Small intestine (tissue), 7 donors: ENCODE results near the gene NDUFB10. TPM values are rescaled to one million over a fixed set of nuclear protein-coding genes. Genes with fewer than 3 reads are reported as not detected.
"Not testable (repeated sequence)": the region's sequence is repeated elsewhere in the genome, so short reads cannot be mapped to it uniquely, and the experiment has no call there.

Experiments used
- DNase-seq, 2 donors: peaks; one replicate each; pipeline versions ENCODE4 v3.0.0 to v3.0.0-alpha.2; 2013
- FAIRE-seq: peaks from 2 replicates; lab custom pipeline; 2012; peaks lifted over from hg19 to GRCh38; lab: Jason Lieb, UNC
- H3K27ac ChIP-seq, 3 donors: one replicate each; pipeline ENCODE4 v1.5.1; 2013; ENCODE audit warnings: low read length in 2 of 3, mild to moderate bottlenecking in 2 of 3, control low read depth in 1 of 3, inconsistent platforms in 1 of 3, low read depth in 1 of 3, moderate library complexity in 1 of 3
- H3K27me3 ChIP-seq, 3 donors: one replicate each; pipeline ENCODE4 v1.6.1; 2013; ENCODE audit warnings: low read length in 3 of 3, inconsistent platforms in 1 of 3; ENCODE audit not compliant: control insufficient read depth in 3 of 3, insufficient read depth in 3 of 3
- H3K36me3 ChIP-seq, 3 donors: one replicate each; pipeline ENCODE4 v1.6.1; 2013; ENCODE audit warnings: low read length in 3 of 3, inconsistent platforms in 1 of 3, low read depth in 1 of 3, mild to moderate bottlenecking in 1 of 3, moderate library complexity in 1 of 3; ENCODE audit not compliant: control insufficient read depth in 3 of 3, insufficient read depth in 2 of 3
- H3K4me1 ChIP-seq, 3 donors: one replicate each; pipeline ENCODE4 v1.6.1; 2013; ENCODE audit warnings: low read length in 2 of 3, inconsistent platforms in 1 of 3, low read depth in 1 of 3, mild to moderate bottlenecking in 1 of 3, moderate library complexity in 1 of 3; ENCODE audit not compliant: control insufficient read depth in 3 of 3, insufficient read depth in 2 of 3
- H3K4me3 ChIP-seq, 3 donors: one replicate each; pipeline ENCODE4 v1.5.1; 2013; ENCODE audit warnings: low read length in 3 of 3, control low read depth in 1 of 3, inconsistent platforms in 1 of 3, low read depth in 1 of 3, mild to moderate bottlenecking in 1 of 3, moderate library complexity in 1 of 3
- H3K9me3 ChIP-seq, 2 donors: one replicate each; pipeline ENCODE4 v1.6.1; 2013; ENCODE audit warnings: low read depth in 1 of 2, low read length in 1 of 2; ENCODE audit not compliant: control insufficient read depth in 2 of 2, insufficient read depth in 1 of 2
- WGBS, 3 donors: extraction: QIAGEN DNeasy Blood & Tissue Kit; methylation state at CpG; one replicate each; pipeline ENCODE4 v1.1.7; 2013; 5-methylcytosine and 5-hydroxymethylcytosine counted together
- polyA plus RNA-seq, 4 donors: library from polyadenylated mRNA; stranded (reverse) in 3 of 4; unstranded in 1 of 4; fragments of 200-250 nt in 3 of 4; fragments of 120-200 nt in 1 of 4; gene quantifications; one replicate each; pipeline versions ENCODE4 v1.2.1 to v1.2.3, GENCODE V29; 2013
- donor health status: healthy with polysubstance abuse.
- donor health status: control.
- donor health status: control.
- donor health status: Bipolar disorder and iron deficiency.
- donor health status: healthy.

Gene NDUFB10
- polyA plus RNA-seq, 4 donors: 132 to 544 (median 376) TPM

- Histone ChIP-seq H3K36me3 (no peaks in the 10 kb centered on the region), H3K27me3 (no peaks in the 10 kb centered on the region), H3K9me3 (no peaks in the 10 kb centered on the region), H3K27ac (no peak overlapping the region), H3K4me1 (peaks cover 0 to 10% (median 0%) of the 10 kb centered on the region in 3 donors), H3K4me3 (no peak overlapping the region)
- 86 to 90% (median 89%) methylated on average over 30 to 38 of the region's 38 CpGs for WGBS, 3 donors
- FAIRE-seq (no peak), DNase-seq (no peak)
Measured at GRCh38 chr16:1946495-1947368, 12.6 kb upstream of the NDUFB10 start.

GRCh38 chr16:1947369-1947670 is 12.0 kb upstream of the NDUFB10 start:
- Histone ChIP-seq H3K4me3 (no peak overlapping the region), H3K4me1 (peaks cover 0 to 4% (median 0%) of the 10 kb centered on the region in 3 donors), H3K36me3 (no peaks in the 10 kb centered on the region), H3K9me3 (no peaks in the 10 kb centered on the region), H3K27me3 (no peaks in the 10 kb centered on the region), H3K27ac (no peak overlapping the region)
- FAIRE-seq (no peak), DNase-seq (no peak)
- 84 to 92% (median 90%) methylated on average over 9 of the region's 9 CpGs for WGBS, 3 donors

DNA sequence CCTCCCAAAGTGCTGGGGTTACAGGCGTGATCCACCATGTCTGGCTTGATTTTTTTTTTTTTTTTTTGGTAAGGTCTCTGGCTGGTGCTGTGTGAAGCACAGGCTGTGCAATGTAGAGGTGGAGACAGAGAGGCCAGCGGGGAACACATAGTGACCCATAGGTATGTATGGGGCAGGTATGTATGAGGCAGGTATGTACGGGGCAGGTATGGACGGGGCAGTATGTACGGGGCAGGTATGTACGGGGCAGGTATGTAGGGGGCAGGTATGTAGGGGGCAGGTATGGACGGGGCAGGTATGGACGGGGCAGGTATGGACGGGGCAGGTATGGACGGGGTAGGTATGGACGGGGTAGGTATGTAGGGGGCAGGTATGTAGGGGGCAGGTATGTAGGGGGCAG is 9.8 kb upstream of the NDUFB10 start:
- Histone ChIP-seq H3K4me1 (no peaks in the 10 kb centered on the region), H3K9me3 (no peaks in the 10 kb centered on the region), H3K27me3 (peaks cover 0 to 3% (median 0%) of the 10 kb centered on the region in 3 donors), H3K27ac (no peak overlapping the region), H3K4me3 (no peak overlapping the region), H3K36me3 (no peaks in the 10 kb centered on the region)
- DNase-seq (no peak), FAIRE-seq (no peak)
- WGBS, 3 donors: 91 to 95% (median 93%) methylated on average over 11 of the region's 11 CpGs

- DNase-seq: no peak
- FAIRE-seq: no peak
- Histone ChIP-seq H3K9me3 (no peaks in the 10 kb centered on the region), H3K4me1 (no peaks in the 10 kb centered on the region), H3K4me3 (no peak overlapping the region), H3K27ac (no peak overlapping the region), H3K27me3 (peaks cover 0 to 5% (median 0%) of the 10 kb centered on the region in 3 donors), H3K36me3 (no peaks in the 10 kb centered on the region)
- 51 to 75% (median 70%) methylated on average over 5 to 7 of the region's 7 CpGs for WGBS, 3 donors
Measured at GRCh38 chr16:1950047-1950446, 9.3 kb upstream of the NDUFB10 start.

DNA sequence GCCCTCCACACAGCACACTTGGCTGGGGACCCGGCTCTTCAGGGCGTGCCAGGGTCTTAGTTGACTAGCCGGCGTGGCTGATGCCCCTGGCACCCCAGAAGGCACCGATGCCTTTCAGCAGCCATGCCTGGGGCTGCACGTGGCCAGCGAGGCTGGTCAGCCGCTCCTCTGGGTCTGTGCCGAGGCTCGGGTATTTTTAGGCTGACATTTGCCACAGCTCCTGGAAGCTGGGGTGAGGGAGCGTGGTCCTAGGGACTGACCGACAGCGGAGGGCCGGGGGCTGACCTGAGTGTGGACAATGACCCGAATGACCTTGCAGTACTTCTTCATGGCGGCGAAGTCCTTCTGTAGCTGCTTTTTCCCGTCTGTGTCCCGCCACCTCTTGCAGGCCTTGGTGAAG is 8.8 kb upstream of the NDUFB10 start:
- no peaks in the 10 kb centered on the region for H3K4me1 ChIP-seq
- FAIRE-seq: no peak
- H3K4me3 ChIP-seq: no peak overlapping the region
- peaks cover 0 to 6% (median 0%) of the 10 kb centered on the region in 3 donors for H3K27me3 ChIP-seq
- WGBS, 3 donors: 84 to 91% (median 91%) methylated on average over 19 of the region's 19 CpGs
- DNase-seq: no peak
- H3K27ac ChIP-seq: no peak overlapping the region
- H3K36me3 ChIP-seq: no peaks in the 10 kb centered on the region
- H3K9me3 ChIP-seq: no peaks in the 10 kb centered on the region

DNA sequence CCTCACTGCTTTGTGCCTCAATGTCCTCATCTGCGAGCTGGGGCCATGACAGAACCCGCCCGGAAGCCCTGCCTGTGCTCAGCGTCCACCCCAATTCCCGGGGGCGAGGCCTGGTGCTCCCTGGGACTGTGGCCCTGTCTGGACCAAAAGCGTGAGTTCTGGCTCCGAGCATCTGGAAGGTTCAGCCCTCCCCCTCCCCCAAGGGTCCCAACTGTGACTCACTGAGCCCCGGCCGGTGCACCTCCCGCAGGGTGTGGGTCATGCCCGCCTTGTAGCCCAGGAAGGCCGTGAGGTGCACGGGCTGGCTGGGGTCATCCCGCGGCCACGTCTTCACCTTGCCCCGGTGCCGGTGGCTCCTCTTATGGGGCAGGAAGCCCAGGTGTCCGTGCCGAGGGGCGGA is 5.6 kb upstream of the NDUFB10 start:
- Histone ChIP-seq H3K4me1 (peaks cover 0 to under 1% (median 0%) of the 10 kb centered on the region in 3 donors), H3K4me3 (no peak overlapping the region), H3K36me3 (no peaks in the 10 kb centered on the region), H3K9me3 (no peaks in the 10 kb centered on the region), H3K27me3 (peaks cover 0 to 13% (median 0%) of the 10 kb centered on the region in 3 donors), H3K27ac (no peak overlapping the region)
- 85 to 89% (median 87%) methylated on average over 20 to 22 of the region's 22 CpGs for WGBS, 3 donors
- FAIRE-seq: no peak
- no peak for DNase-seq

DNA sequence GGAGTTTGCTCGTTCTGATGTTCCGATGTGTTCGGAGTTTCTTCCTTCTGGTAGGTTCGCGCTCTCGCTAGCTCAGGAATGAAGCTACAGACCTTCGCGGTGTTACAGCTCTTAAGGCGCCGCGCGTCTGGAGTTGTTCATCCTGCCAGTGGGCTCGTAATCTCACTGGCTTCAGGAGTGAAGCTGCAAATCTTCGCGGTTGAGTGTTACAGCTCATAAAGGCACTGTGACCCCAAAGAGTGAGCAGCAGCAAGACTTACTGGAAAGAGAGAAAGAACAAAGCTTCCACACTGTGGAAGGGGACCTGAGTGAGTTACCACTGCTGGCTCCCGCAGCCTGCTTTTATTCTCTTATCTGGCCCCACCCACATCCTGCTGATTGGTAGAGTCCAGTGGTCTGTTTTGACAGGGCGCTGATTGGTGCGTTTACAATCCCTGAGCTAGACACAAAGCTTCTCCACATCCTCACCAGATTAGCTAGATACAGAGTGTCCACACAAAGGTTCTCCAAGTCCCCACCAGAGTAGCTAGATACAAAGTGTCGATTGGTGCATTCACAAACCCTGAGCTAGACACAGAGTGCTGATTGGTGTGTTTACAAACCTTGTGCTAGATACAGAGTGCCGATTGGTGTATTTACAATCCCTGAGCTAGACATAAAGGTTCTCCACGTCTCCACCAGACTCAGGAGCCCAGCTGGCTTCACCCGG is 1.8 kb upstream of the NDUFB10 start:
- not testable (repeated sequence) for H3K27ac ChIP-seq, H3K9me3 ChIP-seq, H3K4me3 ChIP-seq, DNase-seq, FAIRE-seq
- Histone ChIP-seq H3K36me3 (peaks cover 3 to 23% (median 10%) of the 10 kb centered on the region in 3 donors), H3K27me3 (peaks cover 0 to 15% (median 0%) of the 10 kb centered on the region in 3 donors), H3K4me1 (peaks cover 0 to 20% (median 3%) of the 10 kb centered on the region in 3 donors)
- 82 to 92% (median 87%) methylated on average over 20 to 21 of the region's 22 CpGs for WGBS, 3 donors

GRCh38 chr16:1958143-1958491 is 1.2 kb upstream of the NDUFB10 start:
- FAIRE-seq, H3K4me3 ChIP-seq, DNase-seq, H3K27ac ChIP-seq, H3K9me3 ChIP-seq: not testable (repeated sequence)
- peaks cover 3 to 28% (median 13%) of the 10 kb centered on the region in 3 donors for H3K36me3 ChIP-seq
- peaks cover 0 to 12% (median 0%) of the 10 kb centered on the region in 3 donors for H3K27me3 ChIP-seq
- WGBS, 3 donors: 70 to 81% (median 76%) methylated on average over 24 to 30 of the region's 30 CpGs
- H3K4me1 ChIP-seq: peaks cover 0 to 25% (median 3%) of the 10 kb centered on the region in 3 donors
